Aorta (tissue), 5 donors: Measurements from ENCODE around the gene SCP2. TPM values are rescaled to one million over a fixed set of nuclear protein-coding genes. Genes with fewer than 3 reads are reported as not detected.
A peak's percentile ranks its signal among the peaks of the same experiment; 100 is the strongest.

ENCODE experiments used
- ATAC-seq: fragments of 200-7000 bp; cut with Tn5 transposase; one replicate; pipeline ENCODE4 v1.9.1; 2022; ENCODE audit warnings: moderate library complexity; ENCODE audit not compliant: low FRiP score
- DNase-seq, 2 donors: peaks; one replicate each; pipeline ENCODE4 v3.0.0-alpha.2; 2020
- H3K27ac ChIP-seq, 2 donors: one replicate each; pipeline ENCODE4 v1.5.1; 2013; ENCODE audit warnings: low read length in 2 of 2, mild to moderate bottlenecking in 2 of 2, moderate library complexity in 2 of 2, control low read depth in 1 of 2, inconsistent platforms in 1 of 2, low read depth in 1 of 2
- H3K27me3 ChIP-seq, 2 donors: one replicate each; pipeline ENCODE4 v1.6.1; 2013; ENCODE audit warnings: control low read depth in 1 of 2, low read length in 1 of 2, mild to moderate bottlenecking in 1 of 2, moderate library complexity in 1 of 2; ENCODE audit not compliant: insufficient read depth in 2 of 2, control insufficient read depth in 1 of 2
- H3K36me3 ChIP-seq, 2 donors: one replicate each; pipeline ENCODE4 v1.6.1; 2013; ENCODE audit warnings: control low read depth in 1 of 2, low read length in 1 of 2, mild to moderate bottlenecking in 1 of 2; ENCODE audit not compliant: insufficient read depth in 2 of 2, control insufficient read depth in 1 of 2
- H3K4me1 ChIP-seq, 2 donors: one replicate each; pipeline ENCODE4 v1.6.1; 2013; ENCODE audit warnings: low read length in 2 of 2, control low read depth in 1 of 2, mild to moderate bottlenecking in 1 of 2, moderate library complexity in 1 of 2; ENCODE audit not compliant: insufficient read depth in 2 of 2, control insufficient read depth in 1 of 2
- H3K4me3 ChIP-seq, 2 donors: one replicate each; pipeline ENCODE4 v1.5.1; 2013; ENCODE audit warnings: low read length in 2 of 2, control low read depth in 1 of 2, mild to moderate bottlenecking in 1 of 2
- H3K9me3 ChIP-seq: one replicate; pipeline ENCODE4 v1.6.1; 2013; ENCODE audit warnings: mild to moderate bottlenecking, low read length; ENCODE audit not compliant: control insufficient read depth
- WGBS, 2 donors: extraction: QIAGEN DNeasy Blood & Tissue Kit; methylation state at CpG; one replicate each; pipeline ENCODE4 v1.1.7; 2013; 5-methylcytosine and 5-hydroxymethylcytosine counted together
- intact Hi-C, 2 donors: fragments of 100-400 bp; cut with DNase I; formaldehyde crosslinking; loops; one replicate each; pipeline versions ENCODE4 v1.14.2 to v1.15.0; 2022
- polyA plus RNA-seq, 2 donors: library from polyadenylated mRNA; stranded (reverse); fragments of 200-250 nt; gene quantifications; one replicate each; pipeline ENCODE4 v1.2.3, GENCODE V29; 2013
- total RNA-seq, 2 donors: library from RNA; stranded (reverse); fragmentation: NEBNext Ultra II Directional; extraction: Animal tissue kit (Norgen Biotek cat#: 25700); gene quantifications; one replicate each; pipeline ENCODE4 v1.2.1, GENCODE V29; 2021
- donor health status: healthy with polysubstance abuse.
- donor health status: Bipolar disorder and iron deficiency.
- donor health status: DM: no; HTN: no; CAD: no.
- donor health status: DM: no; HTN: no; CAD: no.
- donor health status: DM: yes; HTN: yes; CAD: no.

The SCP2 gene
- total and polyA plus RNA-seq, 4 donors, result 80.3 to 309 (median 120) TPM

- no peaks in the 10 kb centered on the region for H3K27me3 ChIP-seq
- no peak overlapping the region for H3K27ac ChIP-seq
- no peak overlapping the region for H3K4me3 ChIP-seq
- H3K36me3 ChIP-seq, result no peaks in the 10 kb centered on the region
- DNase-seq (peak; percentile 36 to 42), ATAC-seq (no peak)
- no peaks in the 10 kb centered on the region for H3K9me3 ChIP-seq
- WGBS, 2 donors, result 92 to 93% methylated on average over 7 to 8 of the region's 8 CpGs
- no peaks in the 10 kb centered on the region for H3K4me1 ChIP-seq
- intact Hi-C loops, result no loop called here
These were observed 147.5 kb downstream of the SCP2 start for GRCh38 chr1:53074313-53075154.

GRCh38 chr1:53075206-53075605 is 148.1 kb downstream of the SCP2 start:
- Histone ChIP-seq H3K27ac (no peak overlapping the region), H3K4me3 (no peak overlapping the region), H3K36me3 (no peaks in the 10 kb centered on the region), H3K9me3 (no peaks in the 10 kb centered on the region), H3K4me1 (no peaks in the 10 kb centered on the region), H3K27me3 (no peaks in the 10 kb centered on the region)
- WGBS, 2 donors, result 95 to 99% methylated on average over 4 of the region's 4 CpGs
- intact Hi-C loops, result no loop called here
- peak; percentile 32 to 40 for DNase-seq
- ATAC-seq, result no peak

- no peaks in the 10 kb centered on the region for H3K27me3 ChIP-seq
- peak; percentile 33 to 61 for DNase-seq
- no peaks in the 10 kb centered on the region for H3K36me3 ChIP-seq
These were observed 148.7 kb downstream of the SCP2 start for GRCh38 chr1:53075761-53076163.

GRCh38 chr1:53076165-53076564 is 149.1 kb downstream of the SCP2 start:
- intact Hi-C loops, result no loop called here
- ATAC-seq (no peak), DNase-seq (peak; percentile 21 to 42)
- Histone ChIP-seq H3K4me3 (no peak overlapping the region), H3K4me1 (no peaks in the 10 kb centered on the region), H3K36me3 (no peaks in the 10 kb centered on the region), H3K27ac (no peak overlapping the region), H3K9me3 (no peaks in the 10 kb centered on the region), H3K27me3 (no peaks in the 10 kb centered on the region)
- 96% methylated on average over 9 of the region's 9 CpGs for WGBS, 2 donors

More at GRCh38 chr1:53075761-53076163, 148.7 kb downstream of the SCP2 start:
- intact Hi-C loops, result no loop called here
- ATAC-seq, result no peak
- Histone ChIP-seq H3K27ac (no peak overlapping the region), H3K9me3 (no peaks in the 10 kb centered on the region), H3K4me3 (no peak overlapping the region), H3K4me1 (no peaks in the 10 kb centered on the region)
- 73 to 79% methylated on average over 8 of the region's 8 CpGs for WGBS, 2 donors

GRCh38 chr1:53076721-53077598 is 149.9 kb downstream of the SCP2 start:
- WGBS, 2 donors, result 92 to 94% methylated on average over 19 of the region's 19 CpGs

GRCh38 chr1:53077599-53077965 is 150.5 kb downstream of the SCP2 start:
- Histone ChIP-seq H3K36me3 (no peaks in the 10 kb centered on the region), H3K27me3 (no peaks in the 10 kb centered on the region), H3K27ac (no peak overlapping the region), H3K9me3 (no peaks in the 10 kb centered on the region), H3K4me1 (no peaks in the 10 kb centered on the region), H3K4me3 (no peak overlapping the region)
- ATAC-seq (no peak), DNase-seq (peak; percentile 42 to 51)
- intact Hi-C loops, result no loop called here
- 95 to 96% methylated on average over 13 of the region's 13 CpGs for WGBS, 2 donors

More at GRCh38 chr1:53076721-53077598, 149.9 kb downstream of the SCP2 start:
- no peaks in the 10 kb centered on the region for H3K27me3 ChIP-seq
- no peaks in the 10 kb centered on the region for H3K36me3 ChIP-seq
- no peaks in the 10 kb centered on the region for H3K4me1 ChIP-seq
- ATAC-seq (no peak), DNase-seq (peak; percentile 47 to 65)
- H3K9me3 ChIP-seq, result no peaks in the 10 kb centered on the region
- intact Hi-C loops, result no loop called here
- H3K27ac ChIP-seq, result no peak overlapping the region
- H3K4me3 ChIP-seq, result no peak overlapping the region

- no peaks in the 10 kb centered on the region for H3K27me3 ChIP-seq
- intact Hi-C loops, result no loop called here
These were observed 151.4 kb downstream of the SCP2 start for GRCh38 chr1:53078333-53079101.

GRCh38 chr1:53079251-53079650 is 152.2 kb downstream of the SCP2 start:
- no peaks in the 10 kb centered on the region for H3K4me1 ChIP-seq
- no peak overlapping the region for H3K4me3 ChIP-seq
- peak; percentile 23 to 67 for DNase-seq
- no peak overlapping the region for H3K27ac ChIP-seq
- H3K36me3 ChIP-seq, result no peaks in the 10 kb centered on the region
- intact Hi-C loops, result no loop called here
- no peak for ATAC-seq
- H3K9me3 ChIP-seq, result no peaks in the 10 kb centered on the region
- H3K27me3 ChIP-seq, result no peaks in the 10 kb centered on the region
- 88 to 91% methylated on average over 4 of the region's 4 CpGs for WGBS, 2 donors

More at GRCh38 chr1:53078333-53079101, 151.4 kb downstream of the SCP2 start:
- Histone ChIP-seq H3K9me3 (no peaks in the 10 kb centered on the region), H3K36me3 (no peaks in the 10 kb centered on the region), H3K27ac (no peak overlapping the region), H3K4me3 (no peak overlapping the region), H3K4me1 (no peaks in the 10 kb centered on the region)
- peak; percentile 40 to 75 for DNase-seq
- 94% methylated on average over 46 of the region's 46 CpGs for WGBS, 2 donors
- no peak for ATAC-seq
